Fibroblast of skin of right biceps (primary cell): ENCODE measurements around the gene ARFGEF2.

Source experiments
- DNase-seq: peaks from one replicate; pipeline ENCODE4 v3.0.0-alpha.2; 2013

The ARFGEF2 gene

DNA sequence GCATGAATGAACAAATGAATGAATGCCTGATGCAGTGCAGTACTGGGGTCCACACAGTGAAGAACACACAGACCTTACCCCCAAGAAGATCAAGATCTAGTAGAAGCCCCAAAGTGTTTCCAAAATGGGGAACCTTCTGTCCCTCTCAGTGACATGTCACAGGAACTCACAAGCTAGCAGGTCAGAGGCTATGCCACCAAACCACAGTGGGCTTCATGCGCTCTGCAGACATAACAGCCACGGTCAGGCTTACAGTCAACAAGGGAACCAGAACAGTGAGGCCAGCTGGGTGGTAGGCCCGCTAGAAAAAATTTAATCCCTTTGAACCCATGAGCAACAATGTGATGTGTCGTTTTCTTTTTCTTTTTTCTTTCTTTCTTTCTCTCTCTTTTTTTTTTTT lies 20.2 kb upstream of the ARFGEF2 start:
- no peak for DNase-seq

DNA sequence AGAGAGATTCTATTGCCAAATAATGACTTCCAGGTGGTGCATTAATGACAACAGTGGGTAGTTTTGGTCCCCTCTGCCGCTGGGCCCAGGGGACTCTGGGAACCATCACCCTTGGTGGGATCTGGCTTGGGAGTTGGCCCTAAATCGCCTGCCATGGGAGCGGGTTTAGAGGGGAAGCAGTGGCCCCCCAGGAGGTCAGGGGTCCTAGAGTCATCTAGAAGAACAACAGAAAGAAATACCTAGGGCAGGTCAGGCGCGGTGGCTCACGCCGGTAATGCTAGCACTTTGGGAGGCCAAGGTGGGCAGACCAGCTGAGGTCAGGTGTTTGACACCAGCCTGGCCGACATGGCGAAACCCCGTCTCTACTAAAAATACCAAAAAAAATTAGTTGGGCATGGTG lies 17.8 kb upstream of the ARFGEF2 start:
- no peak for DNase-seq

GRCh38 chr20:48904566-48905296 lies 16.8 kb upstream of the ARFGEF2 start:
- peak; percentile 60 for DNase-seq

DNA sequence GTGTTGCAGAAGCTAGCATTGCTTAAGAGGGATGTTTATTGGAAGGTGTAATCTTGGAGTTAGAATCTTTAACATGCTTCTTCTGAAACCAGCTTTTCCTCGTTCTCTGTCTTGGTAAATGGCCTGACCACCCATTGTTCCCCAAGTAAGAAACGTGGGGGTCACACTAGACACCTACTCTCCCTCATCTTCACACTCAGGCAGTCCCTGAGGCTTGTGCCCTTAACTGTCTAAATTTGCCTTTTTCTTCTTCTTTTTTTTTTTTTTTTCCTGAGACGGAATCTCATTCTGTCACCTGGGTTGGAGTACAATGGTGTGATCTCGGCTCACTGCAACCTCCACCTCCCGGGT lies 16.2 kb upstream of the ARFGEF2 start:
- DNase-seq, result no peak

DNA sequence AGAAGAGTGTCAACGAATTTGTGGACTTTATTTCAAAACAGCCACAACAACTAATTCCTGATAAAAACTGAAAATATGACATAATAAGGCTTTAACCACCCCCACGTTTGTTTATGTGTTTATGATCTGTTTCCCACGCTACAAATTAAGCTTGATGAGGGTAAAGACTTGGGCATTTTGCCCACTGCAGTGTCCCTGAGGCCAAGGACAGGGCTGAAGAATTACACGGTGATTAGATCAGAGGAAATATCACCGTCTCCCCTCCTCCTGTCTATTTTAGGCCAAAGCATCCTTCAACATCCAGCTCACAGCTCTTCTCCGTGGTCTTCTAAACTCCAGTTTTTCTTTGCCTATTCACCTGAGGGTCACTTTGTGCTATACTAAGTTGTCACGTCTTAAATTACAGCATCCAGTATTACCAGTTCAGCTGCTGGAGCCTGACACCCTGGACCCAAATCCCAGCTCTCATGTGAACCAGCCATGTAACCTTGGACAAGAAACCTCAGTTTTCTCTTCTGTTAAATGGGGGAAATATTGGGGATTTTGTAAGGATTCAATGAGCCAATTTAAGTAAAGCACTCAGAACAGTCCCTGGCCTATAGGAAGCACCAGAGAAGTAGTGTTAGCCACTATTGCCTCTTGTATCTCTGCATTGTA lies 15.2 kb upstream of the ARFGEF2 start:
- no peak for DNase-seq

DNA sequence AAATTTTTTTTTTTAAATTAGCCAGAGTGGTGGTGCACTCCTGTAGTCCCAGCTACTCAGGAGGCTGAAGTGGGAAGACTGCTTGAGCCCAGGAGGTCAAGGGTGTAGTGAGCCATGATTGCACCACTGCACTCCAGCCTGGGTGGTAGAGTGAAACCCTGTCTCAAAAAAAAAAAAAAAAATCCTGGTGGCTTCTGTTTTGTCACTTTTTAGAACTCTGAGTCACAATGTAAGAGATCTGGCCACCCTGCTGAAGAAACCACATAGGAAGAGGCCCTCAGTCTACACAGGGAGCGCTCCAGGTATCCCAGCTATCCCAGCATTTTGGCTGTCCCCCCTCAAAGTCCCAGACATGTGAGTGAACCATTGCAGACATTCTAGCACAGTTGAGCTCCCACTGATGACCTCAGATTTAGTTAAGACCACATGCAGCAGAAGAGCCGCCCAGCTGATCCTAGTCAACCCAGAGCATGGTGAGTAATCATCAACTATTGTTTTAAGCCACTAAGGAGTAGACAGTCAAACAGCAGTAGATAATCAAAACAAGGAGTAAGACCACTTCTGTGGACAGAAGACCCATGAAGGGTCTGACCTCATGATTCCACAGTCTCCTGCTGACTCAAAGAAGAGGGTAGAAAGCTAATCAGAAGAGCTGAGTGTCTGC lies 12.7 kb upstream of the ARFGEF2 start:
- DNase-seq, result no peak

DNA sequence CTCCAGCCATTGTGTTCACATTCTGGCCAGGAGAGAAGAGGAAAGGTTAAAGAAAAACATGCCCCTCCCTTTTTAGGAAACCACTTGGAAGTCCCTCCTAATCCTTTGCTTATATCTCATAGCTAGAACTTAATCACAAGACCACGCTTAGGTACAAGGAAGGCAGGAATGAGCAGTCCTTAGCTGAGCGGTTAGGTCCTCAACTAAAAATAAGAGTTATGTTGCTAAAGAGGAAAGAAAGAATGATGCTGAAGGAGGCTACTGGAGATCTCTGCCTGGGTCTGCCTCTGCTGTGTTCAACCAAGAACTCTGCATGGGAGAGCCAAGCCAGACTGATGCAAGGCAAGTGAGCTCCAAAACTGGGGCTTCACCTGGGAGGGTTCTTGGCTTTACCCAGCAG lies 11.6 kb upstream of the ARFGEF2 start:
- DNase-seq, result no peak

- DNase-seq, result no peak
Observed at GRCh38 chr20:48910347-48910781, 11.1 kb upstream of the ARFGEF2 start.

DNA sequence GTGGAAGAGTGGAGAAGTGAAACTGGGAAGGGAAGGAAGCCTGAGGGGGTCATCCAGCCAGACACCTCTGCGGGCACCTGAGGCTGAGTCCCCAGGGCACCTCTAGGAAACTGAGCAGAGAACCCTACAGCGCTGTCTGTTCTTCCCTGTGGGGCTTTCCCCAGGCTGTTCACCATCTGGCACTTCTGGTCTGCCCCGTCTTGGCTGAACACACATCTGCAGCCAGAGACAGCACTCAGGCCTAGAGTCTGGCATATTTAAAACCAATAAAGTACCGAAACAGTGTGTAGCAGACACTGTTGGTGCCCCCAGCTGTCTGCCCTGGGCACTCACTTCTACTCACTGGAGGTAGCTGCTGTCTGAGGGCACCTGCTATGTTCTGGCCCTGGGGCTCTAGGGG lies 9.4 kb upstream of the ARFGEF2 start:
- DNase-seq, result no peak

- DNase-seq, result no peak
Observed at GRCh38 chr20:48916699-48917098, 4.8 kb upstream of the ARFGEF2 start.

GRCh38 chr20:48919336-48919881 lies 2.1 kb upstream of the ARFGEF2 start:
- DNase-seq, result no peak

GRCh38 chr20:48919882-48920526 lies 1.5 kb upstream of the ARFGEF2 start:
- no peak for DNase-seq

- DNase-seq, result no peak
Observed at GRCh38 chr20:48920527-48921167, 864 bp upstream of the ARFGEF2 start.

DNA sequence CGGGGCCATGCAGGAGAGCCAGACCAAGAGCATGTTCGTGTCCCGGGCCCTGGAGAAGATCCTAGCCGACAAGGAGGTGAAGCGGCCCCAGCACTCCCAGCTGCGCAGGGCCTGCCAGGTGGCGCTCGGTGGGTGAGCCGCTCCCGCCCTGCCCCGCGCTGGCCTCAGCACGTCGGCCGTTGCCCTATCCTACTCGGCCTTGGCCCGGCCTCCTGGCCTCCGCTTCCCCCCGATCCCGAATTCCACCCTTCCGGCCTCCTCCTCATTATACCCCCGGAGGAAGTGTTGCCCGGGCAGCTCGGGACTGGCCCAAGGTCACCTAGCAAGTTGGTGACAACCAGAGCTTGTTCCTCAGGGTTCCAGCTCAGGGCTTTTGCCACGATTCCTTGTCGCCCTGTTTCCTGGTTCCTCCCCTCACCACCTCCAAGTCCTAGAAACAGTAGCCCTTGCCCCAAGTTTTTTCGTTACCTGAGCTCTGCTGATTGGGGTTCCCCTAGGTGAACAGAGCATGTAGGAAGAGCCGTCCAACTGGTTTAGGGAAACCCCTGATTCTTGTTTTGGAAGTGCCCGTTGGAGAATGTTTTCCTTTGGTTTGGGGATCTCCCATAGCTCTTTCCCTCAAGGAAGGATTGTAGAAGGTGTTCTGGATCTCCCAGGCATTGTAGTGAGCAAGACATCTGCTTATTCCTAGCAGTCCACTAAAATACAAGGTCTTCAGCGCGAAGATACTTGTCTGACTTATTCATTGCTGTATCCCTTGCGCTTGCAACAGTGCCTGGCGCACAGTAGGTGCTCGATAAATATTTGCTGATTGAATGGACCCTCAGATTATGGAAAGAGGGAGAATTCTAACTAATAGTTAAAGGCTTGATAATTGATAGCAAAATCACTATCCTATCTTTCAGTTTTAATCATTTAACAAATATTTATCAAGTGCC lies 641 bp downstream of the ARFGEF2 start:
- peak; percentile 40 for DNase-seq

GRCh38 chr20:48923149-48923718 lies 1.7 kb downstream of the ARFGEF2 start:
- DNase-seq, result no peak

DNA sequence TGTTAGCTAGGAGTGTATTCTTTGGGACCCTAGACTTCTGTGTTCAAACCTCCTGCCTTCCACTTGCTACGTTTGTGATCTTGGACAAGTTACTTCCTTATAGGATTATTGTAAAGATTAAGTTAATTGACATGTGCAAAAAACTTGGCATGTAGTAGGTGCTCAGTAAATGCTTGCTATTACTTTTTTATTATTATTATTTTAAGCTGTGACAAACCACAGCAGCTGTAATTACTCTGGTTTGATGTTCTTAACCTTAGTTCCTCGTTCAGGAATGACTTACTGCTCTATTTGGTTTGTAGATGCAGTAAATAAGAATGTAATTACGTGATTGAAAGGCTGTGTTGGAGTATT lies 3.2 kb downstream of the ARFGEF2 start:
- no peak for DNase-seq

DNA sequence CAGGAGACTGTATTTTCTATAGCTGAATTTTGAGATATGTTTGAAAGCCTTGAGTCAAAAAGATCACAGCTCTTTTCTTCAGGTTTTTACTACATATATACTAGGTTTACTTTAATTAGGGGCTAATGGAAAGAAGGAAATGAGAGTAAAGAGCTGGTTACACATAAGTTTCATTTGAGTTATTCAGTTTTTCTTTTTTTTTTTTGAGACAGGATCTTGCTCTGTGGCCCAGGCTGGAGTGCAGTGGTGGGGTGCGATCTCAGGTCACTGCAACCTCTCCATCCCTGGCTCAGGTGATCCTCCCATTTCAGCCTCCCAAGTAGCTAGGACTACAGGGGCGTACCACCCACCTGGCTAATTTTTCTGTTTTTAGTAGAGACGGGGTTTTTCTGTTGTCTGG lies 4.8 kb downstream of the ARFGEF2 start:
- no peak for DNase-seq

GRCh38 chr20:48926821-48927220 lies 5.3 kb downstream of the ARFGEF2 start:
- DNase-seq, result no peak

DNA sequence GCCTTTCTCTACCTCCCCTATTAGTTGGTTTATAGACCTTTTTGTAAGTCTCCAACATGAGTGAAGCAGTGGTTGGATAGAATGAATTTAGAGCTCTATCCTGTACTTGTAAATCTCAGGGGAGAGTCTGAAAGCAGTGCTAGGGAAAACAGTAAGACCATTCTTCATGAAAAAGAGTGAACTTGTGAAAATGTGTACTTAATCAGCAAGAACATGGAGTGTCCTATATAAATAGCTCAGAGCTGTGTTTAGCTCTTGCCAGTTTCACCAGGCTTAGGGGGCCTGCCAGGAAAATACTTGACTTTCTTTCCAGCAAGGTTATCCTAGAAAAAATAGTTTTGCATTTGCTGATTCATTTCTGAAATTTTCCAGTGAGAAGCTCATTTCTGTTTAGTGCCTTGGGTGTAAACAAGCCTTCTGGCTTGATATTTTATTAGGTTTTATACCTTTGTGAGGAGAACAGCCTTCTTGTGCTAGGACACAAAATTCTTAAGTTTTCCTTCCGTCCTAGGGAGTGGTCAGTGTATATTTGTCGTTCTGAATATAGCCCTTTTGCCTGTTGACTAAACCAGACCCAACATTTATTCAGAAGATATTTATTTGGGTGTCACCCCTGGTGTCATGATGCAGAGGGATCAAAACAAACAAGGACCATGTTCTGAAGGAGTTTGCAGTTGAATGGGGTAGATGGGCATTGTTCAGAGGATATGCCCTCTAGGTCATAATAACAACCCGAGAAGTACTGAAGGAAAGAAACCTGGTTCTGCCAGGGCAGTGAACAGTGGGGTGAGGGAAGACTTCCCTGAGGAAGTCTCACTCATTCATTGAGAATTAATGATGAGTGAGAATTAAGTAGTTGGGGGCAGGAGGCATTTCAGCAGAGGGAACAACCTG lies 7.6 kb downstream of the ARFGEF2 start:
- peak; percentile 54 for DNase-seq

DNA sequence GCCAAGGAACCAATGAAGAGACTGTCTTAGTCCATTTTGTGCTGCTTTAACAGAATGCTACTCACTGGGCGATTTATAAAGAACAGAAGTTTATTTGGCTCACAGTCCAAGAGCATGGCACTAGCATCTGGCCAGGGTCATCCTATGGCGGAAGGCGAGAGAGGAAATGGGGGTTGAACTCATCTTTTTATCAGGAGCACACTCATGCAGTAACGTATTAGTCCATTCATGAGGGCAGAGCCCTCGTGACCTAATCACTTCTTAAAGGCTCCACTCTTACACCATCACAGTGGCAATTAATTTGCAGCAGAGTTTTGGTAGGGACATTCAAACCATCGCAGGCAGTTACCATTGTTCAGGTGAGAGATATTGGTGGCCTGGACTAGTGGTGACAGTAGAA lies 8.5 kb downstream of the ARFGEF2 start:
- DNase-seq, result no peak
